Fibroblast of pulmonary artery (primary cell): ENCODE results near the gene APBB2.

Source experiments
- DNase-seq: peaks from one replicate; pipeline ENCODE4 v3.0.0-alpha.2; 2010; ENCODE audit warnings: low read depth
- H3K4me3 ChIP-seq: replicated peaks from 2 replicates; pipeline ENCODE4 v1.5.1; 2011; ENCODE audit warnings: low read depth, mild to moderate bottlenecking, control low read depth, low read length, moderate library complexity
- CTCF ChIP-seq: IDR thresholded peaks from 2 replicates; pipeline ENCODE4 v1.5.1; 2011; ENCODE audit warnings: mild to moderate bottlenecking, control low read depth, low read length, inconsistent platforms; ENCODE audit errors: missing control alignments

Gene APBB2

DNA sequence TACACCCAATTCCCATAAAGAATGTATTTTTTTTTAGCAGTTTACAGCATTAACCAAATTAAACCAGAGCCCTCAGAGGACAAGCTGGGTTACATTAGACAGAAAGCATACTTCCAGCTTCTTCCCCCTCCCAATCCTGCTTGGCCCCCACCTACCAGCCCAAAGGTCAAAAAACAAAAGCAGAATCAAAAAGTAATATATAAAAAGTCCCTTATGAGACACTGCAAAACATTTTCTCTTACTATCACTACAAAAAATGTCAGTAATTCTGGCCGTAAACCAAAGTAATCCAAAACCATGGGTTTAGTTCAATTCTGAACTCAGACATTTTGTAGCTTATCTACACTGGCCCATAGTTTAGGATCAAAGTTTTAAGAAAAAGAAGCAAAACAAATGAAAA is 38.0 kb downstream of the APBB2 start:
- peak; percentile 69 for DNase-seq
- TF ChIP-seq CTCF, result no peak
- no peak overlapping the region for H3K4me3 ChIP-seq

- H3K4me3 ChIP-seq, result no peak overlapping the region
- no peak for TF ChIP-seq CTCF
- peak; percentile 38 for DNase-seq
Observed at GRCh38 chr4:41175794-41176193, 38.5 kb downstream of the APBB2 start.

- TF ChIP-seq CTCF, result no peak
- no peak overlapping the region for H3K4me3 ChIP-seq
- DNase-seq, result peak; percentile 39
Observed at GRCh38 chr4:41174444-41174843, 39.9 kb downstream of the APBB2 start.

DNA sequence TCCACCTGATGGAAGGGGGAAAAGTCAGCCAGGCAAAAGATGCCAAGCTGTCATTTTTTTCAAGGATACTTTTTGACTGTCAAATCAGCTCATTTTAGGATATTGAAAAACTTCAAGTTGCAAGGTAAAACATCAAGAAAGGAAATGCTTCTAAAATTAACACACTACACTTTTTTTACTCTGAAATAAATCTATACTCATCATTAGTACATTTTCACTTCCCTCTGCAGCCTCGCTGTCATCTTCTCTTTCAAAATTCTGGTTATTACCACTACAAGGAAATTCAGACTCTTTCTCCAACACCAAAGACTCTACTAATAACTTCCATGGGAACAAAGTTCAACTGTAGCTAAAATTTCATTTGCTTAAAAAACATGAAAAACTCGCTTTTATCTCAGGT is 41.6 kb downstream of the APBB2 start:
- no peak overlapping the region for H3K4me3 ChIP-seq
- no peak for TF ChIP-seq CTCF
- DNase-seq, result no peak

DNA sequence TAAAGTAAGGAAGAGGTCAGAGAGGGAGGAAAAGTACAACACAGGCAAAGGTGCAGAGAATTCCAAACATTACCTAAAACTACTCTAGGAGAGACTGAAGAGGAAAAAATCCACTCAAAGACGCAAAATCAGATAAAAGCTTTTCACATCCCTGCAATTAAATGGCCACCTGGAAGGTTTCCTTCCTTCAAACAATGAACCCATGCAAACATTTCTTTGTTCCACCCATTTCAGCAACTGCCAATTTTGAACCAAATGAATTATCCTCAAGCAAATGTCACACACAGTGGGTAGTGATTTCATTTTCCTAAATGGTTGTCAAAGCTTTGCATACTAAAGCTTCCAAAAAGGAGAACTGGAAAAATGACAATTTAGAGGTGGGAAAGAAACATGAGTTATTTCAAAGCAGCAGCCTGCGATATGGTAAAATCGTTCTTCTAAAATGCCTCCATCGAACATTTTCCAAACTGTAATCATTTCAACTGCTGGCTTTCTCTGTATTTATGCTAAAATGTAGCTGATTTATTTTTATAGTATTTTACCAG is 45.0 kb downstream of the APBB2 start:
- no peak overlapping the region for H3K4me3 ChIP-seq
- TF ChIP-seq CTCF, result no peak
- DNase-seq, result no peak

DNA sequence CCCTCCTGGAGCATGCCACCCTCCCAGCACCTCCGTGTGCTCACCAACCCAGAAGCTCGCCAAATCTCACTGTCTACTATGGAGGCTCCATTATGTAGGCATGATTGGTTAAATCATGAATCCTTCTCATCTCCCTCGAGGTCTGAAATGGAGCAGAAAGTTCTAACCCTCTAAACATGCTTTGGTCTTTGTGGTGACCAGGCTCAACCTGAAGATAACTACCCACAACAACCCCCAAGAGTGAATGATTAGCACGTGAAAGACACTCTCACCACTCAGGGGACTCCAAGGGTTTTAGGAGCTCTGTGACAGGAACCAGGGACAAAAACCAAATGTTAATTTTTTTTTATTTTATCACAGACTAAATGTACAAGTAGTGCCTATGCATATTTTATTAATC is 47.2 kb downstream of the APBB2 start:
- no peak for TF ChIP-seq CTCF
- H3K4me3 ChIP-seq, result no peak overlapping the region

DNA sequence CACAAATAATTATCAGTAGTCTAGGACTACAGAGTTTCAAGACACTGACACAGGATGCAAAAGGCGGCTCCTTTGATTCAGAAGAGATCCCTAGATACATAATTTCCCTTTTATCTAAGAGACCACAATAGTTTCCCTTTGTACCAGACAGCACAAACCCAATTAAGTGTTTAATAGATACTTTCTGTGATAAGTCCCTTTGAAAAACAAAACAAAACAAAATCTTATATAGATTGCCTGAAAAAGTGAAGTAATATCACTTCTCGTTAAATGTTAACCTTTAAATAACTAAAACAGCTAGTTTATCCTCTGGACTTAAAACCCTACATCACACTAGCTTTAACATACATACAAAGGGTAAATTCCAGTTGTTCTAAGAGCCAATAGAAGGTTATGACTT is 49.9 kb downstream of the APBB2 start:
- no peak overlapping the region for H3K4me3 ChIP-seq
- no peak for TF ChIP-seq CTCF
- no peak for DNase-seq

More for the DNA sequence above, 47.2 kb downstream of the APBB2 start:
- DNase-seq, result no peak
